ENCODE data around the gene SMIM14.
"Not testable (repeated sequence)": the region's sequence is repeated elsewhere in the genome, so short reads cannot be mapped to it uniquely, and the experiment has no call there.

SMIM14 gene

GRCh38 chr4:39555472-39555871, 83.2 kb downstream of the SMIM14 start:
- TF ChIP-seq MAX (IDR thresholded peaks at IDR 0.05; ENCODE audit: low read depth, low read length) (no peak), CTCF (IDR thresholded peaks at IDR 0.05; ENCODE audit: low read depth, low read length) (no peak), POLR2A (IDR thresholded peaks at IDR 0.05; ENCODE audit: extremely low read depth, insufficient read length) (no peak), MYC (IDR thresholded peaks at IDR 0.05; ENCODE audit: low read depth, low read length) (no peak)
- no peak for DNase-seq (ENCODE audit: low read depth)
- H3K4me3 ChIP-seq (ENCODE audit: low read depth, low read length) = no peak overlapping the region

- no peak overlapping the region for H3K4me3 ChIP-seq (ENCODE audit: low read depth, low read length)
- DNase-seq (ENCODE audit: low read depth) = no peak
- TF ChIP-seq MAX (IDR thresholded peaks at IDR 0.05; ENCODE audit: low read depth, low read length) (no peak), CTCF (IDR thresholded peaks at IDR 0.05; ENCODE audit: low read depth, low read length) (no peak), MYC (IDR thresholded peaks at IDR 0.05; ENCODE audit: low read depth, low read length) (no peak), POLR2A (IDR thresholded peaks at IDR 0.05; ENCODE audit: extremely low read depth, insufficient read length) (no peak)
Observed at GRCh38 chr4:39548425-39549067, 90.1 kb downstream of the SMIM14 start.

- no peak for DNase-seq (ENCODE audit: low read depth)
- no peak overlapping the region for H3K4me3 ChIP-seq (ENCODE audit: low read depth, low read length)
- TF ChIP-seq CTCF (IDR thresholded peaks at IDR 0.05; ENCODE audit: low read depth, low read length) = no peak
- TF ChIP-seq MYC (IDR thresholded peaks at IDR 0.05; ENCODE audit: low read depth, low read length) = no peak
- no peak for TF ChIP-seq MAX (IDR thresholded peaks at IDR 0.05; ENCODE audit: low read depth, low read length)
- TF ChIP-seq POLR2A (IDR thresholded peaks at IDR 0.05; ENCODE audit: extremely low read depth, insufficient read length) = no peak
Observed at GRCh38 chr4:39544580-39545315, 93.9 kb downstream of the SMIM14 start.

- not testable (repeated sequence) for DNase-seq (ENCODE audit: low read depth); H3K4me3 ChIP-seq (ENCODE audit: low read depth, low read length)
Observed at GRCh38 chr4:39544080-39544479, 94.6 kb downstream of the SMIM14 start.

- H3K4me3 ChIP-seq (ENCODE audit: low read depth, low read length) = no peak overlapping the region
- DNase-seq (ENCODE audit: low read depth) = no peak
Observed at GRCh38 chr4:39543034-39543433, 95.6 kb downstream of the SMIM14 start.

More at GRCh38 chr4:39543034-39543433, 95.6 kb downstream of the SMIM14 start:
- TF ChIP-seq MAX (IDR thresholded peaks at IDR 0.05; ENCODE audit: low read depth, low read length) = no peak
- TF ChIP-seq CTCF (IDR thresholded peaks at IDR 0.05; ENCODE audit: low read depth, low read length) = no peak
- TF ChIP-seq POLR2A (IDR thresholded peaks at IDR 0.05; ENCODE audit: extremely low read depth, insufficient read length) = no peak
- TF ChIP-seq MYC (IDR thresholded peaks at IDR 0.05; ENCODE audit: low read depth, low read length) = no peak
